HG02852 (cell line): Measurements from ENCODE around the gene ZNF653.

Experiments used
- ATAC-seq: cut with Tn5 transposase; IDR thresholded peaks from one replicate; pipeline ENCODE4 v1.9.1; 2021; ENCODE audit warnings: mild to moderate bottlenecking, moderate library complexity; ENCODE audit not compliant: unreplicated experiment

ZNF653 gene, protein sequence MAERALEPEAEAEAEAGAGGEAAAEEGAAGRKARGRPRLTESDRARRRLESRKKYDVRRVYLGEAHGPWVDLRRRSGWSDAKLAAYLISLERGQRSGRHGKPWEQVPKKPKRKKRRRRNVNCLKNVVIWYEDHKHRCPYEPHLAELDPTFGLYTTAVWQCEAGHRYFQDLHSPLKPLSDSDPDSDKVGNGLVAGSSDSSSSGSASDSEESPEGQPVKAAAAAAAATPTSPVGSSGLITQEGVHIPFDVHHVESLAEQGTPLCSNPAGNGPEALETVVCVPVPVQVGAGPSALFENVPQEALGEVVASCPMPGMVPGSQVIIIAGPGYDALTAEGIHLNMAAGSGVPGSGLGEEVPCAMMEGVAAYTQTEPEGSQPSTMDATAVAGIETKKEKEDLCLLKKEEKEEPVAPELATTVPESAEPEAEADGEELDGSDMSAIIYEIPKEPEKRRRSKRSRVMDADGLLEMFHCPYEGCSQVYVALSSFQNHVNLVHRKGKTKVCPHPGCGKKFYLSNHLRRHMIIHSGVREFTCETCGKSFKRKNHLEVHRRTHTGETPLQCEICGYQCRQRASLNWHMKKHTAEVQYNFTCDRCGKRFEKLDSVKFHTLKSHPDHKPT

DNA sequence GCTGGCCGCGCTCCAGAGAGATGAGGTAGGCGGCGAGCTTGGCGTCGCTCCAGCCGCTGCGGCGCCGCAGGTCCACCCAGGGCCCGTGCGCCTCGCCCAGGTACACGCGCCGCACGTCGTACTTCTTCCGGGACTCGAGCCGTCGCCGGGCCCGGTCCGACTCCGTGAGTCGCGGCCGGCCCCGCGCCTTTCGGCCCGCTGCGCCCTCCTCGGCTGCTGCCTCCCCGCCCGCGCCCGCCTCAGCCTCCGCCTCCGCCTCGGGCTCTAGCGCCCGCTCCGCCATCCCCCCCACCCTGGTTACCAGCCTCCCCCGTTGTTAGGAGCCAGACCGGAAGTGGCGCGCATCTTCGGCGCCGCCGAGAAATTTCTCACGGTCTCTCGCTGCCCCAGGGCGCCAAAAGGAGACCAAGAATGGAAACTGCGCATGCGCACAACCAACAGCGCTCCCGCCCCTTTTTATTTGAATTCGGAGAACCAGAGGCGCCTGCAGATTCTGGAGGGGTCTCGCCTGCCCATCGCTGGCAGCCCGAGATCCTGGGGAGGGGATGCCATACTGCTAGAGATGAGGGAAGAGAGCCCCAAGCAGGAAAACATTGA, at the start of gene ZNF653:
ZNF653 (minus strand) TSS at position 336 of the 597 bp plus-strand sequence; CDS start at position 283, 53 bp downstream.
- ATAC-seq: peak; percentile 40

DNA sequence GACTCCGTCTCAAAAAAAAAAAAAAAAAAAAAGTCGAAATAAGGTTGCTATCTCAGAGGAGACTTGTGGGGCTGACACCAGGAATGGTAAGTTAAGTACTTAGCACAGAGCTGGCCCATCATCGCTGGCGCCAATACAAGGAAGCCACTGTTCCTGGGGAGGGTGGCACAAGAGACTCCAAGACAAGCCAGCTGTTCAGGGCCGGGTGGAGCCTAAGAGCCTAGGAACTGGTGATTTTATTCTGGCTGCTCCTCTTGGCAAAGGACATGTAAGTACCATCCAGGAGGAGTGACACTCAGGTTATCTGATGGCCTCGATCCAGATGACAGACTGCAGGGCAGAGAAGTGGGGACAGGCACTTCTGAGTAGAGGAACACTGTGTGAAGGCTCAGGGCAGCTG, 49.6 kb upstream of the ZNF653 start:
- ATAC-seq: no peak

DNA sequence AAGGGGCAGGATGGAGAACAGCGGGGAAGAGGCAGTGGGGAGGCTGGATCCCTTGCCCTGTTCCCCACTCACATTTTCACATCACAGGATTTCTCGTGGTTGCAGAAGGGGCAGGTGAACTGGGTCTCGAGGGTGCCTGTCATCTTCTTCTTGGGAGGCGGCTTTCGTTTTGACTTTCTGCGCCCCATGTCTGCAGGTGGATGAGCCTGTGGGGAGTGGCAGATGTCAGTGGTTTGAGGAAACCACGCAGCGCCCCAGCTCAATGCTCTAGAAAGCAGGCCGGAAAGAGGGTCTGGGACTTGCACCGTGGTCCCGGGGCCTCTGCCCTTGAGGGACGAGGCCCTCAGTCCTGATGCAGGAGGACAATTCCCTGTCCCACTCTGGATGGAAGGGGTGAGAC, 48.5 kb upstream of the ZNF653 start:
- no peak for ATAC-seq

DNA sequence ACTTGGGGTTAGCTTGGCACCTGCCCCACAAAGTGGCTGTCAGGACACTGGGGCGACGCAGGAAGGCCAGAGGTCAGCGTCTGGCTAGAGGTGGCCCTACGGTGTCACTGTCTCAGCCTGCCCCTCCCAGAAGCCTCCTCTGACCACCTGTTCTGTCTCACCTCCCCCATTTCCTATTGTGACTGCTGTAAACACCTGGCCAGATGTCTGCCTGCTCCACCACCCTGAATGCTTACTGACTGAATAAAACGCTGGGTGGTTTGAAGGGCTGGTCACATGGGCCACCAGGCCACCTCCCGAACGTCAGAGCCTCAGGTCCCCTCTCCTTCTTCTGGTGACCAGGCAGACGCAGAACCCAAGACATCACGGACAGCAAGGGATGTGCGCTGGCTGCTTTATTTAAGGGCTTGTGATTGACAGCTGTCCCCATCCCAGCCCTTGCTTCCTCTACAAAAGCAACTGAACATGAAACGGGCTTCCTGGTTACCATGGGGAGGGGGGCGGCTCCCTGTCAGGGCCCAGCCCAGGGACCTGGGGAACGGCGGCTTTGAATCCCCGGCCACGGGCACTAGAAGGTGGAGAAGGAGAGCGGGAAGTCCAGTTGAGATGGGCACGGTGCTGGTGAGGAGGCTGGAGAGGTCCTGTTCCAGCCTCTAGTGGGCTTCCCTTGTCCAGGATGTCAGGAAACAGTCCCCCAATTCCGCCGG, 47.2 kb upstream of the ZNF653 start:
- ATAC-seq: no peak

DNA sequence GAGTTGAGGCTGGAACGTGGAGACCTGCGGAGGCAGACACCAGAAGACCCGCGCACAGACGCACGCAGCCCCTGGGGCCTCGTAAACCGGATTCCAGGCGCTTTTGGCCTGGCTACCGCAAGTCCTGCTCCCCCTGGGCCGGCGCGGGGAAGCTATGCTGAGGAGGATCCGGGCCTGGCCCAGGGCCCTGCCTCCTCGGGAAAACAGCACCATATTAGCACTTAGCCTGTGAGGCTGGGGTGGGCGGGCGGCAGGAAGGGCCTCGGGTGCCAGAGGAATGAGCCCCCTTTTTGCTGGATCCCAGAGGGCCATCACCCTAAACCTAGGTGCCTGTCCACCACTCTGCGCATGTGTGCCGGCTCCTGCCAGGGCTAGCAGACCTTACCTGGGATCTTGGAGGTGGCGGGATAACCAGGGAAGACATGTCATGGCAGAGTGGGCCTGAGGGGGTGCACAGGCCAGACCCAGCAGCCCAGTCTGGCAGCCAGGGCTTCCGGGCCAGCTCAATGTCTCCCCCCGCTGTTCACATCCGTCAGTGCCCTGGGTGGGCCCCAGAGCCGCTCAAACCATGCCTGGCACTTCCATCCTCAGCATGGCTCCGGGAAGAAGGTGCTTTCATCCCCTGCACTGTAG, 46.1 kb upstream of the ZNF653 start:
- ATAC-seq: no peak

DNA sequence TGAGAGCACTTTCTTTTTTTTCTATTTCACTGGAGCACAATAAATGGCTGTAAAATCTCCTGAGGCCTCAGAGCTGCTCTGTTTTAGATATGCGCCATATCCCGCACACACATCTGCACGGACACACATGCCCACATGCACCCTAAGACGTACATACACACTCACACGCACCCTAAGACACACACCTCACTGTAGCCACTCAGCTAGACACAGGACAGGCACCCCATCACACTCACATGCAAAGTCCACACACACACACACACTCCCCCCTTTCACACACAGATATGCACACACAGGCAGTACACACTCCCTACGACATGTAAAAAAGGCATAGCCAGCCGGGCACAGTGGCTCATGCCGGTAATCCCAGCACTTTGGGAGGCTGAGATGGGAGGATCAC, 44.6 kb upstream of the ZNF653 start:
- no peak for ATAC-seq

DNA sequence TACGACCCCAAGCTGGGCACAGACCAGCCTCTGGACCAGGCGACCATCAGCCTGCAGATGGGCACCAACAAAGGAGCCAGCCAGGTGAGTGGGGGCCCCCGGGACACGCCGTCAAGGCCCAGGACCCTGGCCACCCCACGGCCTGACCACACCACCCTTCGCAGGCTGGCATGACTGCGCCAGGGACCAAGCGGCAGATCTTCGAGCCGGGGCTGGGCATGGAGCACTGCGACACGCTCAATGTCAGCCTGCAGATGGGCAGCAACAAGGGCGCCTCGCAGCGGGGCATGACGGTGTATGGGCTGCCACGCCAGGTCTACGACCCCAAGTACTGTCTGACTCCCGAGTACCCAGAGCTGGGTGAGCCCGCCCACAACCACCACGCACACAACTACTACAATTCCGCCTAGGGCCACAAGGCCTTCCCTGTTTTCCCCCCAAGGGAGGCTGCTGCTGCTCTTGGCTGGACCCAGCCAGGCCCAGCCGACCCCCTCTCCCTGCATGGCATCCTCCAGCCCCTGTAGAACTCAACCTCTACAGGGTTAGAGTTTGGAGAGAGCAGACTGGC, 43.8 kb upstream of the ZNF653 start:
- no peak for ATAC-seq

DNA sequence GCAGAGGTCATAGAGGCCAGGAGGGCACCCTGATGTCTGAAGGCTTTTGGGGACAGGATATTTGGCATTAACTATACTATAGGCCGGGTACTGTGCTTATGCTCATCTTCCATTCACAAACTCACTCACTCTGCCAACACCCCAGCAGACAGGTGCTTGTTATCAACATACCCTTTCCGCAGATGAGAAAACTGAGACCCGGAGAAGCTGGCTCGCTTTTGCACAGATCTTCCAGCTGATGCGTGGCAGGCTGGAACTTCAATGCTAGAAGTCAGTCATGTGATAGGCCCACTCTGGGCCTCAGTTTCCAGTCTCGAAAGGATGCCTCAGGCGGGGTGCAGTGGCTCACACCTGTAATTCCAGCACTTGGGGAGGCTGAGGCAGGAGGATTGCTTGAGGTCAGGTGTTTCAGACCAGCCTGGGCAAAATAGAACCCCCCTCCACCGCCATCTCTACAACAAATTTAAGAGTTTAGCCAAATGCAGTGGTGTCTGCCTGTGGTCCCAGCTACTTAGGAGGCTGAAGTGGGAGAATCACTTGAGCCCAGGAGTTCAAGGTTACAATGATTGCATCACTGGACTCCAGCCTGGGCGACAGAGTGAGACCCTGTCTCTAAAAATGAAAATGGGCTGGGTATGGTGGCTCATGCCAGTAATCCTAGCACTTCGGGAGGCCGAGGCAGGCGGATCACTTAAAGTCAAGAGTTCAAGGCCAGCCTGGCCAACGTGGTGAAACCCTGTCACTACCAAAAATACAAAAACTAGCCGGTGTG, 42.5 kb upstream of the ZNF653 start:
- ATAC-seq: no peak

DNA sequence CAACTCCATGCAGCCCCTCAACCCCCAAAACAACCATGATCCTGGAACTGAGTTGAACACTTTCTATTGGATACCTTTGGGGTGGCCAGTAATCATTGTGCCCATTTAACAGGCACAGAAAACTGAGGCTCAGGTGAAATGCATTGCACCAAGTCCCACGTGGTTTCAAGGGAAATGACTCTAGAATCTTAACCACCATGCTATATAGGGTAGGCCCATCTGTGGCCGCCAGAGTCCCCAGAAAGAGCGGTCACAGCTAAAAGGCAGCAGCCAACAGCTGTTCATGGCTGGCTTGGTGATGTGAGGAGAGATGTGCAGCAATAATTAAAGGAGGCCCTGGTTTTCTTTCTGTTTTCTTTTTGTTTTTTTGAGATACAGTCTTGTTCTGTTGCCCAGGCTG, 35.6 kb upstream of the ZNF653 start:
- ATAC-seq: no peak

DNA sequence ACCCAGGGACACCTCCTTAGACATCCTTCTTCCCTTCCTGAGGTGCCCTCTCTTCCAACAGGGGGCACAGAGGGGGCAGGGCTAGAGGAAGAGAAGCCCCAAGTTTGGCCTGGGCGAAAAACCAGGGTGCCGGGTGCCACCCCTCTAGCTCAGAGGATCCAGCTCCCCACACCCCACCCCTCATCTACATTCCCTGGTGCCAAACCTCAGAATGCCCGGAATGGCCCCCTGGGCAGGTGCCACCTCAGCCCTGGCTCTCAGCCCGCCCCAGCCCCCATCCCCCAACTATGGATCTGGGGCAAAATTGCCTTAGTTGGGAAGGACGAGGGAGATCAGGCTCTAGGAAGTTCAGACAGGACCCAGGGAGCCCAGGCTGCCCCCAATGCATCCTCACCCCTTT, 35.0 kb upstream of the ZNF653 start:
- ATAC-seq: no peak

DNA sequence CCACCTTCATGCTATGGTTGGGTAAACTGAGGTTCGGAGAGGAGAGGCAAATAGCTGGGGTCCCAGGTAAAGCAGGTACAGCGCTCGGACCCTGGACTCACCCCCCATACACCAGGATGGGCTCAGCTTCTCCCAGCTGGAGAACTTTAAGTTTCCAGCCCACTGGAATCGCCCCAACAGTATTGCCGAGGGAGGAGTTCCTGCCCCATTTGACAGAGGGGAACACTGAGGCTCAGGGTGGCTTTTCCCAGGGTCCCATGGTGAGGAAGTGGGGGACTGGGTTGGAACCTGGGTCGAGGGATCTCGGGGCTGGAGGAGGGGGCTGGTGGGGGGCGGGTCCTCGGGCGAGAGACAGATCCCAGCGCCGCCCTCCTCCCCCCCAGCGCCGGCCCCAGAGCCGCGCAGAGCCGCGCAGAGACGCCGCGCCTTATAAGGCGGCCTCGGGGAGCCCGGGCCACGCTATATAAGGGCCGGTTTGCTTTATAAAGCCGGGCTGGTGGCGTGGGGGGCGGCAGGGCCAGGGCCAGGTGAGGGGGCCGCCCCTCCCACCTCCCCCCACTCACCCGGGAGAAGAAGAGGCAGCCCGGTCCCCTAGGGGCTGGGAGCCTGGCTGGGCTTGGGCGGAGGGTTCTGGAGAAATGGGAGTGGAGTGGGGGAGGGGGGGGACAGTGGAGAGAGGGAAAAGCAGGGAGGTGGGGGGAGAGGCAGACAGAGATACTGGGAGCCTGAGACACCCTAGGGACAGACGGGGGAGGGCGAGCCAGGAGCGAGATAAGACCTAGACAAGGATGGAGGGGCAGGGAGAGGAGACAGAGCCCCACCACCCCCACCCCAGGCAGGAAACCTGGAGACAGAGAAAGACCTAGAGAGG, 34.1 kb upstream of the ZNF653 start:
- ATAC-seq: no peak

DNA sequence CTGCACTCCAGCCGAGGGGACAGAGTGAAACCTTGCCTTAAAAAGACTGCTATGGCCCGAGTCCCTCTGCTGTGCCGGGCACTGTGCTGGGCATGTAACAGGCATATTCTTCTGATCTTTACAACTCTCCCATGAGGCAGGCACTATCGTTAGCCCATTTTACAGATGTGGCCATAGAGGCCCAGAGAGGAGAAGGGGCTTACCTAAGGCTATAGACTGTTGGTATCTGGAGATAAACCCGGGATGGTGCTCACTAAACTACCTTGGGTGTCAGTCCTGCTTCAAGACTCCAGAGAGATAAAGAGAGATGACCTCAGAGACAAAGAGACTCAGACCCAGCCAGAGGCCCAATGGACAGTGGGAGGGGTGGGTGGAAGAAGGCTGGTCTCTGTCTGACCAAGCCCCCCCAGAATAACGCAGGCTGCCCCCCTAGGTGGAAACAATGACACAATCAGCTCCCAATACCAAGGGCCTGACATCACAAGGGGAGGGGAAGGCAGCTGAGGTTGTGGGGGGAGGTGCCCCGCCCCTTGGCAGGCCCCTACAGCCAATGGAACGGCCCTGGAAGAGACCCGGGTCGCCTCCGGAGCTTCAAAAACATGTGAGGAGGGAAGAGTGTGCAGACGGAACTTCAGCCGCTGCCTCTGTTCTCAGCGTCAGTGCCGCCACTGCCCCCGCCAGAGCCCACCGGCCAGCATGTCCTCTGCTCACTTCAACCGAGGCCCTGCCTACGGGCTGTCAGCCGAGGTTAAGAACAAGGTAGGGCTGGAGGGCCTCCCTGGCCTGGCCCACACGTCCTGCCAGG, 32.8 kb upstream of the ZNF653 start, which contains the start of gene CNN1:
CNN1 (plus strand) TSS at position 620 of the 805 bp plus-strand sequence; CDS start at position 697, 77 bp downstream.
- no peak for ATAC-seq

DNA sequence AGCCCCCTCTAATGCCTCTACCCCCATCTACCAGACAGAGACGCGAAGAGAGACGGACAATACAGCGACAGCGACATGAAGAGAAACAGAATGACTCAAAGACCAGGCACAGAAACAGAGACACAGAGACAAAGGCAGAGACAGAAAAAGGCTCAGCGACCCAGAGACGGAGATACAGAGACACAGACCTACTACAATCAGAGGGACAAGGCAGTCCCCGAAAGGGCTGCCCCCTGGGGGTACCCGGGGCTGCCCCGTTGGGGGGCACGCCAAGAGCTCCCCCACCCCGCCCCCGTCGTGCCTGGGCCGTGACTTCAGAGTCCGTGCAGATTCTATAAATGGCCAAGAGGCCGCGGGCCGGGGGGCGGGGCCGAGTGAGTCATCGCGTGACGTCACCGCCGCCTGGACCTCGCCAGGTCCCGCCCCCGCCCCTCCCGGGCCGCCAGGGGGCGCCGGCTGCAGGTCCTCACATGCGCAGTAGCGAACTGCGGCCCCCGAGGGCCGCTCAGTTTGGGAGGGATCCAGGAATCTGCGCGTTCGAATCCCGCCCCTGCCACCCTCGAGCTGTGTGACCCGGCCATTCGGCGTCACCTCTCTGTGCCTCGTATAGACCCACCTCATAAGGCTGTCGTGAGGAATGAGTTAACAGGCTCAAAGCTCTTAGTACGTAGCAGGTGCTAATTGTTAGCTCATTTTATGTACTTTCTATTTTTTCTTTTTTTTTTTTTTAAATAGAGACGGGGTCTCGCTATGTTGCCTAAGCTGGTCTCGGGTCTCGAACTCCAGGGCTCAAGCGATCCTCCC, 30.4 kb upstream of the ZNF653 start:
- peak; percentile 54 for ATAC-seq

DNA sequence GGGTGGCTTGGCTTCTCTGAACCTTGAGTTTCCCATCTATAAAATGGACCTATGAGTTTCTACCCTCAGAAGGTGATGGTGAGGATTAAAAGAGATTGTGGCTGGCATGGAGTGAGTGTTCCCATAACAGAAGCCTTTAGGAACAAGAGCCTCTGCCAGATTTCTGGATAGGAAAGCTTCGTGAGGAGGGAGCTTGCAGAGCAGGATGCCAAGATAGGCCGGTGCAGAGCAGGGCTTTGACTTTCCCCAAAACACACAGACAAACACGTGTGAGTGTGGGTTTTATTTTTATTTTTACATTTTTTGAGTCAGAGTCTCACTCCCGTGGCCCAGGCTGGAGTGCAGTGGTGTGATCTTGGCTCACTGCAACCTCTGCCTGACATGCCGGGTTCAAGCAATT, 29.3 kb upstream of the ZNF653 start:
- no peak for ATAC-seq

DNA sequence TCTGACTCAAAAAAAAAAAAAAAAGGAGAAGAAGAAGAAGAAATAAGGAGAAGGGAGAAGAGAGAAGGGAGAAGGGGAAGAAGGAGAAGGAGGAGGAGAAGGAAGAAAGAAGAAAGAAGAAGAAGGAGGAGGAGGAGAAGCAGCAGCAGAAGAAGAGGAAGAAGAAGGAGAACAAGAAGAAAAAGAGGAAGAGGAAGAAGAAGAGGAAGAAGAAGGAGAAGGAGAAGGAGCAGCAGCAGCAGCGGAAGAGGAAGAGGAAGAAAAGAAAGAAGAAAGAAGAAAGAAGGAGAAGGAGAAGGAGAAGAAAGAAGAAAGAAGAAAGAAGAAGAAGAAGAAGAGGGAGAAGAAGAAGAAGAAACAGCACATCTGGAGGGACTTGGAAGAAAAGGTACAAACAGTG, 28.9 kb upstream of the ZNF653 start:
- no peak for ATAC-seq

DNA sequence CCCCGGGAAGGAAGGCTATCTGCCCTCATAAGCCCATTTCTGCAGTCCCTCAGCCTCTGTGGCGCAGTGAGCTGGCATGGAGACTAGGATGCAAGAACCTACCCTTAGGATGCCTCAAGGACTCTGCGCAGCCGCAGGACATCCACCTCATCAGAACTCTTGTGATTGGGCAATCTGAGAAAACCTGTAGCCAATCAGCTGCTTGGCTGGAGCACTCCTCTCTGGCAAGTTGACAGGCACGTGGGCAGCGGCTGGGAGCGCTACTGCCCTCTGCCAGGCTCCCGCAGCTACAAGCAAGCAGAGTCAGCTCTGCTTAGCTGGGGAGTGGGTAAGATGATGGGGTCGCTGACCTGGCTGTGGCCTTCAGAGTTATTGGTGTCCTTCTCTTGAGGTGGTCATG, 24.8 kb upstream of the ZNF653 start:
- no peak for ATAC-seq
